ENCODE results near the gene ARMC8.

Gene ARMC8

DNA sequence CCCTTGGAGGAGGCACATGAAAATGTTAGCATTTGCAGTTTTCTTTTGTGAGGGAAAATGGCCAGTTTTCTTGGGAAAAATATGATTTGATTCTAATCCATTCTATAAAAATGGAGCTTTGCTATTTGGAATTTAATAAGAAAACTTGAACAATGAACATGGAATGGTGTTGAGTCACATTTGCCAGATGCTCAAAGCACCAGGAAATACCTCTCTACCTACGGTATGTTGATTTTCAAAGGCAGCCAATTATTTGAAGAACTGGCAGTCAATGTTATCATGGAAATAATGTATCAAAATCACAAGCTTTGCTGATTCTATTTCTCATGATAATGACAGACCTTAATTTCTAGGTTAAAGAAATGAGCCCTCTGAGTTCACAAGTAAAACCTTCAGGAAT, 127.7 kb downstream of the ARMC8 start:
- DNase-seq = no peak

DNA sequence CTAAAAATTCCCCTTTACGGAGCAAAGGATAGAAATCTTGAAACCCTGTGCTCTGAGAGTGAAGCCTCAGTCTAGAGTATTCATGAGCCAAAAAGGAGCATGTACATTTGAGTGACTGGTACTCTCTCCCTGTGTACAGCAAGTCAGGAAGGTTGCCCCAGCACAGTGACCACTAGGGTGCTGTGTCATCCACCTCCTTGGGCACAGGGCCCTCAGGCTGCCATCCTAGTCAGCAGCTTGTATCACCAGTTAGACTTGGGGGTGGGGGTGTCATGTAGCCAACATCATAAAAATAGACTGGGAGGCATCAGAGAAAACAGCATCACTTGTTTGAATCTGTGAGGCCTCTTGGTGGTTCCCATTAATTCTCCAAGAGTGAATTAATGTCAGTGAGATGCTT, 130.6 kb downstream of the ARMC8 start:
- DNase-seq = no peak

DNA sequence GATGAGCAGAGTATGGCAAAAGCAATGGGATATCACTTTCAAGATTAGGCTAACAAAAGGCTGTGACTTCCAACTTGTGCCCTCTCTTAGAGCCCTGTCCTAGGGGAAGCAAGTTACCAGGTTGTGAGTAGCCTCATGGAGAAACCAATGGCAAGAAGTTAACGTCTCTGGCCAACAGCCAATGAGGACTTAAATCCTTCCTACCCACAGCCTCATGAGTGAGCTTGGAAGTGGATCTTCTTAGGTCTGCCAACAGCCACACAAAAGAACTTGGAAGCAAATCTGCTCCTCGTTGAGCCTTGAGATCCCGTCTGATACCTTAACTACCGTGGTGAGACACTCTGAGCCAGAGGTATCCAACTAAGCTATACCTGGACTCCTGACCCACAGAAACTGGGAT, 136.9 kb downstream of the ARMC8 start:
- DNase-seq = no peak

DNA sequence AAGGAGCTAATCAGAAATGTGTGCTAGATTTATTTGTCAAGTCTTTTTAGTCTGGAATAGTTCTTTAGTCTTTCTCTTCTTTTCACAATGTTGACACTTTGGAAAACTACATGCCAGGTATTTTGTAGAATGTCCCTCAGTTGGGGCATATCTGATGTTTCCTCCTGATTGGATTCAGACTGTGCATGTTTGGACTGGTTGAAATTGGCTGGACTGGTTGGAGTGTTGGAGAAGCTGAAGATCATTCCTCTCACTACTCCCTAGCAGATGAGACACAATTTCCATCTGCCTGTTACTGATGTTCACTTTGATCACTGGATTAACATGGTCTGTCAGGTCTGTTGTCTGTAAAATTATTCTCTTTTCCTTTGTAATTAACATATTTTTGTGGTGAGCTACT, 138.9 kb downstream of the ARMC8 start:
- no peak for DNase-seq

DNA sequence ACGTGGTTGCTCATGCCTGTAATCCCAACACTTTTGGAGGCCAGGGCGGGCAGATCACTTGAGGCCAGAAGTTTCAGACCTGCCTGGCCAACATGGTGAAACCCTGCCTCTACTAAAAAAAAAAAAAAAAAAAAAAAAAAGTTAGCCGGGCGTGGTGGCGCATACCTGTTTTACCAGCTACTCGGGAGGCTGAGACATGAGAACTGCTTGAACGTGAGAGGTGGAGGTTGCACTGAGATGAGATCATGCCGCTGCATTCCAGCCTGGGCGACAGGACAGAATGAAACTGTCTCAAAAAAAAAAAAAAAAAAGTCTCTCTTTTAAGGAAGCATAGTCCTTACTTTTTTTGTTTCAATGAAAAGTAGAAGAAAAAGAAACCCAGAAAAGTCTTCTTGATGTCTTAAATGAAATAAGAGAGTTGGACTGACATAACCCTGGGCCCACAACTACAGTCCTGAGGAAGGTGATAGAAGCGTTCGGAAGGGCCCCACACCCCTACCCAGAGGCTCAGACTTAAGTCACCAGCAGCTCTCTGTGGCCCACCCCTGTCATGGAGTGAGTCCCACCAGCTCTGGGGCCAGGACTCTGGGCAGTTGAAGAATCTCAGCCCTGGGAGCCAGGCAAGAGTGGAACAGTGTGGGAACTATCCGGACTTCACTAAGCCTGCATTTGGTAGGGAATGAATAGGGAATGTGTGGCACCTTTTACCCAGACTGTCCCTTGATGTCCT, 139.9 kb downstream of the ARMC8 start:
- DNase-seq = no peak

DNA sequence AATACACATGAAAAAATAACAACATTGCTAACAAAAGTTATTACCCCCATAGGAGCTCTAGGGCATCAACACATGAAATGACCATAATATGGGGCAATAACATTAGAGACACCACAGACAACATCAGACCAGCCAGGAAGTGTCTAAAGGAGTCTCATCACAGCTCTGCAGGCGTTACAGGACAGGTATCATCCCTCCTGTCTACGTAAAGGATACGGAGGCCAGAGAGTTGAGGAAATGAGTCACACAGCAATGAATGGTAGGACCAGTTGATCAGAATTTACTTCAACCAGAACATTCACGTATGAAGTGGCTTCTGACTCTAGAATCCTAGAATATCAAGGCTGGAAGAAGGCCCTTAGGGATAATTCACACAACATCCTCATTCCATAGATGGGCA, 140.7 kb downstream of the ARMC8 start:
- no peak for DNase-seq

DNA sequence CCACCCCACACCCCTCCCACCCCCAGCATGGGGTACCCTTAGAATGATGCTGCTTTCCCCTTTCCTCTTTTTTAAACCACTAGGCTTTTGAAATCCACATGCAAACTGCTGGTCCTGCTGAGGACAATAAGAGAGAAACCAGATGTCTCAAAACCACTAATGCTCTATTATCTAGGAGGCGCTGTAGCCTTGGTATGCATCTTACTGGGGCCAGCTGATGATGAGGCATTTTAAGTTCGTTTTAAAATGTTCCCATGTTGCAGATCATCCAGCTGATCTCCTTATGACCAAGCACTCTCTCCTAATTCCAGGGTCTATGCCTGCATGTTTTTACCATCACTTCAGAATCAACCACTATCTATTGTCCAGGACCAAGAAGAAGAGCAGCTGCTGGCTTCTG, 141.2 kb downstream of the ARMC8 start:
- no peak for DNase-seq

DNA sequence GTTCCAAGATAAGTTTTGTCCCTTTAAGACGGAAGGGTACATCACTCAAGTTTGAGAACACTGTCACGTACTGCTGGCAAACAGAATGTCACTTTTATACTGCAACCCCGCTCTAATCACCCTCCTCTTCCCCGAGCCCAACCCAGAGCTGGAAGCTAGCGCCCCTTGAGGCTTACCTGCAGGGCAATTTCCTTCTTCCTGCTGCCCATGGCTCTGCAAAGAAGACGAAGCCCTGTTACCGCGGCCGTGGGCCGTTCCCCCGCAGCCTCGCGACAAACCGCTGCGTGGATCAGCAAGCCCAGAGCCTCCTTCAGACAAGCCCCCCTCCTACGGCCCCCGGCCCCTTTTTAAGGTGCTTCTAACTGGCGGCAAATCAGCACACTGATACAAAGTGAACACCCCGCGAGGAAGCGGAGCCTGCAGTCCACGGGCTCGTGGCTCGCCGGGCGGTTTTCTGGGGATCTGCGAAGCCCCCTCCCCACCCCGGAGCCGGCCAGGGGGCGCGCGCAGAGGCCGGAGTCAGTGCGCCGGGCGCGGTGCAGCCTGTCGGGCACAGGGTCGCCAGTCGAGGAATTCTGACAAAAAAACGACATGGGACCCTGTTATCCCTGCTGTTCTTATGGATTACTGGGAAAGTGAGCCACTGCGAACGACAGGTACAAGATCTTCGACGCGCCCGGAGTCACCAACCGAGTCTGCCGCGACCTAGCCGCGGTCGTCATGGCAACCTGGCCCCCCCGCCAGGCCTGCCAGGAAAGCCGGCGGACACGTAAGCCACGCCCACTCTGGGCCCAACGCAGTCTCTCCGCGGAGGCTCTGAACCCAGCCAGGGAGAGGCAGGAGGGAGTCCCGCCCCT, 142.3 kb downstream of the ARMC8 start, which contains the start of gene NME9:
Gene NME9, minus strand, starts transcription at position 725 of the 857 bp plus-strand sequence. Its CDS starts 516 bp downstream, at position 209.
- no peak for DNase-seq

DNA sequence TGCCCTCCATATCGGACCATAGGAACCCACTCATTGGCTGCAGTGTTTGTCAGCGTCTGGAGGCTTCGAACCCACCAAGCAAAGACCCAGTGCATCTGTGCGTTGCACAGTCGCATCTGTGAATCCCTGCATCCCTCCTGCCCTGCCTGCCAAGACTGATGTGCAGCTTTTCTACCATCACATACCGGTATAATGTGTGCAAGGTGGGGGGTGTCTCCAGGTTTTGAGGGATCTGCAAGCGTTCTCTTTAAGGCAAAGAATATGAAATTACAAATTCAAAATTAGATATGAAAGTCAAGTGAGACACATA, 142.8 kb downstream of the ARMC8 start:
- no peak for DNase-seq

DNA sequence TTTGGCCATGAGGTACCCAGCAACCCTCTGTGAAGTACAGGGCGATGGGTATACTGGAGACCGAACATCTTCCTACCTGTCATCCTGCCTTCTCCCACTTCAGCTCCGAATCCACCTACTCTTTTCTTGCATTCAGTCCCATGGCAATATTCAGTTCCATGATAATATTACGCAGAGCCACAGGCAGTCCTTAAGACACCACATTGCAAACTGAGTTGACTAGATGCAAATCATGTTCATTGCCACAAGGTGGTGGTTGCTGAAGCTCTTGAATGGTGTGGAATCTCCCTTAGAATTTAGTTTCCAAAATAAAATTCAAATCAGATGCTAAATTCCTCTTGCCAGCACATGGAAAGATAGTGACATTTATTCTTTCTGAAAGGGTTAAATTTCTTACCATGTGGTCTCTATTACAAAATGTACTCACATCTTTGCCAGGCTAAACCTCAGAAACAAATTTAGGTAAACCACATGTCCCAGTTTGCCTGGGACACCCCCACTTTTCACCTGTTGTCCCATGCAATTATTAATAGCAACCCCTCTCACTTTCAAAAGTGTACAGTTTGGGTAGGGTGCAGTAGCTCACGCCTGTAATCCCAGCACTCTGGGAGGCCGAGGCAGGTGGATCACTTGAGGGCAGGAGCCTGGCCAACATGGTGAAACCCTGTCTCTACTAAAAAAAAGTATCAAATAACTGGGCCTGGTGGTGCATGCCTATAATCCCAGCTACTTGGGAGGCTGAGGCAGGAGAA, 144.2 kb downstream of the ARMC8 start:
- DNase-seq = no peak

DNA sequence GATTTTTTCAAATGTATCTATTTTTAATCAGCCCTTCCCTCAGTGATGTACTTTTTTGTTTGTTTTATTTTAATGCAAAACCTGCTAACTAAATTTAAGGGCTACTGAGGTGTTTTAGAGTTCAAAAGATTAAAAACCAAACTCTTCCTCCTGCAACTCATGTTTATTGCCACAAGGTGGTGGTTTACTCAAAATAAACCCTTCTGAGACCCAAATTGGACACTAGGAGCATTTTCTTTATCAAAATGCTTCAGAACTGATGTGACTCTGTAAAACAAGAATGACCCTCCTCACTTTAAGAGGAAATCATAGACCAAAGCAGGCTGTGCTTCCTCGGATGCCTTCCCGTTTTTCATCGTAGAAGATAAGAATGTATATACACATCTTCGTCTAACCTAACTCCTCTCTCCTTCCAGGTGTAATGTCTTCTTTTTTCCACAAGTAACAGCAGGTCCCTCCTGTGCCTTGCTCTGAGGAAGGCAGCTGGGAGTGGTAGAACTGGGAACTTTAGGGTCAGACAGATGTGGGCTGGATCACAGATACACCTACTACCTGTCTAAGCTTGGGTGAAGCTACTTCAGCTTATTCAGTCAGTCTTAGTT, 145.5 kb downstream of the ARMC8 start:
- DNase-seq = no peak

DNA sequence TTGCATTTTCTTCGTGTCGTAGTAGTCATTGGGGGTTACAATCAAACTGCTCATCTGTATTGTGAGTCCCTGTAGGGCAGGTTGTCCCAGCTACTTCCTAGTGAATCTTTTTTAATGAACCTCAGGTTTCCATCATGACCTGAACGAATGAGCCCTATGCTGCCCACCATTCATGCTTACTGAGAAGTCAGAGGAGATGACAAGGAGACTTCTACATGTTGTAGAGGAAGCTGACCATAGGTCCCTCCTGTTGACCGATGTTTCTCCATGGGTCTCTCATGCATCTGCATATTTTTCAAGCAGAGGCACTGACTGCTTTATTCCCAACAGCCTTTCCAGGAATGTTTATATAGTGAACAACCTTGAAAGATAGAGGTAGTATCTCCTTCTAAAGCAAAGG, 147.5 kb downstream of the ARMC8 start:
- no peak for DNase-seq

DNA sequence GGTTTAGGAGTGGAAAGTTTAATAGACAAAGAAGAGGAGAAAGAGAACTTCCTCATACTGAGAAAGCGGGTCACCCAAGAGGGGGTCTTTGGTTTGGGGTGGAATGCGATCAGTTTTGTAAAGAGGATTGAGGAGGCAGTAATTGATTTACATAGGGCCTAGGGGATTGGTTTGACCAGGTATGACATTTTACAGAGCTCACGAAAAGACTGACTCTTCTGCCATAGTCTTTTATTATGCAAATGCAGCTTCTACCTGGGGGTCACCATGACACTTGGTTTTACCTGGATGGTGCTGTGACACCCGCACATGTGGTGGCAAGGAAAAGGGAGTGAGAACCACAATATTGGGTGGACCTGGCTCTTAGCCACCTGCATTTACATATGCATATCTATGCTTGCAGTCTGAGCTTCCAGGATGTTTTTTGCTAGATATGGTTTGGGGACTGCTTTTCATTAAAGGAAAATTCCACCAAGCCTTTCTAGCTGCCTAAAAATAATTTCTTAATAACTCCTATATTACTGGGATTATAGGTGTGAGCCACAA, 149.4 kb downstream of the ARMC8 start:
- DNase-seq = no peak

DNA sequence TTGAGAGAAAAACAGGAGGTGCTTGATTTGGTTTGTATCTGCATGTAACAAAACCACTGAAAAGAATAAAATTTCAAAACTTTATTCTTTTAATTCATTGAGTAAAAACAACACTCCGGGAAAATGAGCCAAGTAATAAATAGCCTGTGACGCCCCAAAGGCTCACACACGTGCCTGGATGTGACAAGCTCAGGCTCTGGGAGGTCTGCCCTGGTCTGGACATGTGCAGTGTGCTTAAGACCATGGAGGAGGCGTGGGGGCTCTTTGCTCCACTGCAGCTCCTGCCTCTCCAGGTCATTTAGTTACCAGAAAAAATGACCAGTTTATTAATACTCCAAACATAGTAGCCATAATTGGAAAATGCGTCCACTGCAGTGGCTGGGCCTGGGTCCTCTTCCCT, 151.1 kb downstream of the ARMC8 start:
- DNase-seq = no peak

DNA sequence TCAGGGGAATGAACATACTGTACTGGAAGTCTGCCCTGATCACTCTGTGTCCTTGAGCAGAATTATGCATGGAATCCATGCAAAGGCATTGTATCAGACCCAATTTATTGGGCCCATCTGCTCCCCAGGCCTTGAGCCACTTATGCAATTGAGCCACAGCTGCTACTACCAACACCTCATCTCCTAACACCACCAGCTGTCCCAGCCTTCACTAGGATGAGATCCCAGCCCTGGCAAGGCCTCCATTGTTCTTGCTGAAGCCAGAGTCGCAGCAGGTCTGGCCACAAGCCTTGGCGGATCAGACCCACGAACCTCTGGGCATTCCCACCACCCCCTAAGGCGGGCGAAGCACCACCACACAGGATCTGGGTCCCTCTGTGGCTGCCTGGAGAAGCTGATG, 151.7 kb downstream of the ARMC8 start:
- DNase-seq = no peak

DNA sequence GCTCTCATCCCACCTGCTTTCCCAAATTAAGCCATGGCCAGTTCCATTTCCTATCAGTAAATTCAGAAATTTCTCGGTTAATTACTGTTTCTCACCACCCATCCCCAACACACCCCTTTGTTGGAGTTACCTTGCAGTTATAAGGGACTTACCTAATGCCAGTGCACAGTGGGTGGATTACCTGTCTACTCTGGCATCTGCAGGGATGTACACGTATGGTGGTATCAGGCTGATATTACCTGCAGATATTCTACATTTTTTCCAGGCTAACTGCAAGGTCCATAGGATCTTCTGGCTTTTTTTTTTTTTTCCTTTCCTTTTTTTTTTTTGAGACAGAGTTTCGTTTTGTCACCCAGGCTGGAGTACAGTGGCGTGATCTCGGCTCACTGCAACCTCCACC, 153.4 kb downstream of the ARMC8 start:
- no peak for DNase-seq

DNA sequence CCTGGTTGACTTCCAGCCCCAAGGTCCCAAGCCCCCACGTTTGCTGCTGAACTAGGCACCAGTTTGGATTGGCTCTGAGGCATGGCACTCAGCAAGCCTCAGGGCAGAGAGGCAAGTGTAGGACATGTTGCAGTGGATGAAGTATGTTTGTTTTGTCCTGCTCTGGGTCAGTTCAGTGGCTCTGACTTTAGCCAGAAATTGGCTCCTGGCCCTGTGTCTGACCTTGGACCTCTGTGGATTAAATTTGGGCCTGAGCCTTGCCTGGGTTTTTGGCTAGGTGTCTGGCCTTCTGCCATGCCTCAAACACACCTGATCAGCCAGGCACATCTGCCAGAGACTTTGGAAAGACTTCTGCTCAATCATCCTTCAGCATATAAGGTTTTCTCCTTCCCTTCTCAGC, 157.7 kb downstream of the ARMC8 start:
- DNase-seq = no peak
